HG02943 (cell line): ENCODE results near the gene TTLL1.
"Not testable (repeated sequence)": the region's sequence is repeated elsewhere in the genome, so short reads cannot be mapped to it uniquely, and the experiment has no call there.

ENCODE experiments used
- ATAC-seq: cut with Tn5 transposase; IDR thresholded peaks from one replicate; pipeline ENCODE4 v1.9.1; 2021; ENCODE audit warnings: mild to moderate bottlenecking, low read depth, moderate library complexity; ENCODE audit not compliant: unreplicated experiment

The TTLL1 gene

GRCh38 chr22:43110927-43111623, 21.9 kb upstream of the TTLL1 start:
- no peak for ATAC-seq

- no peak for ATAC-seq
These were observed 21.3 kb upstream of the TTLL1 start, which contains the start of gene BIK for GRCh38 chr22:43110444-43110926. BIK (plus strand) TSS chr22:43110750; CDS start chr22:43124023, 13,273 bp downstream.

- no peak for ATAC-seq
These were observed 20.8 kb upstream of the TTLL1 start for GRCh38 chr22:43109921-43110443.

- no peak for ATAC-seq
These were observed 20.3 kb upstream of the TTLL1 start for GRCh38 chr22:43109511-43109910.

- ATAC-seq: no peak
These were observed 17.1 kb upstream of the TTLL1 start for GRCh38 chr22:43106302-43106701.

- ATAC-seq: not testable (repeated sequence)
These were observed 15.8 kb upstream of the TTLL1 start for GRCh38 chr22:43104950-43105349.

GRCh38 chr22:43104056-43104625, 14.9 kb upstream of the TTLL1 start:
- not testable (repeated sequence) for ATAC-seq

- ATAC-seq: no peak
These were observed 12.1 kb upstream of the TTLL1 start for GRCh38 chr22:43101306-43101705.

GRCh38 chr22:43100225-43100624, 11.0 kb upstream of the TTLL1 start:
- ATAC-seq: no peak

GRCh38 chr22:43099095-43099494, 9.9 kb upstream of the TTLL1 start:
- ATAC-seq: no peak

GRCh38 chr22:43098356-43098755, 9.2 kb upstream of the TTLL1 start:
- no peak for ATAC-seq

- no peak for ATAC-seq
These were observed 7.2 kb upstream of the TTLL1 start for GRCh38 chr22:43096420-43096819.

- ATAC-seq: no peak
These were observed 5.4 kb upstream of the TTLL1 start for GRCh38 chr22:43094551-43094950.

GRCh38 chr22:43094085-43094484, 4.9 kb upstream of the TTLL1 start:
- no peak for ATAC-seq

- ATAC-seq: no peak
These were observed 2.9 kb upstream of the TTLL1 start for GRCh38 chr22:43092085-43092484.

- ATAC-seq: no peak
These were observed 1.1 kb upstream of the TTLL1 start for GRCh38 chr22:43090130-43090789.

- ATAC-seq: no peak
These were observed 586 bp downstream of the TTLL1 start for GRCh38 chr22:43088627-43088983.

GRCh38 chr22:43085658-43086606, 3.3 kb downstream of the TTLL1 start:
- ATAC-seq: no peak

GRCh38 chr22:43081968-43082367, 7.2 kb downstream of the TTLL1 start:
- no peak for ATAC-seq

GRCh38 chr22:43080616-43081015, 8.6 kb downstream of the TTLL1 start:
- ATAC-seq: no peak
